Measurements from ENCODE around the gene CTSW.

Gene CTSW

GRCh38 chr11:65856689-65857499 lies 22.7 kb upstream of the CTSW start:
- peak; percentile 69 for DNase-seq

- DNase-seq, result peak; percentile 53
These were observed 22.2 kb upstream of the CTSW start for GRCh38 chr11:65857500-65857852.

- peak; percentile 97 for DNase-seq
These were observed 21.6 kb upstream of the CTSW start, which contains the start of gene CFL1 for GRCh38 chr11:65857853-65858680. CFL1 (minus strand) TSS chr11:65858180; CDS start chr11:65858099, 81 bp downstream.

- no peak for DNase-seq
These were observed 21.0 kb upstream of the CTSW start for GRCh38 chr11:65858681-65859087.

- peak; percentile 95 for DNase-seq
These were observed 20.4 kb upstream of the CTSW start for GRCh38 chr11:65859095-65859811.

- no peak for DNase-seq
These were observed 19.8 kb upstream of the CTSW start for GRCh38 chr11:65859812-65860277.

GRCh38 chr11:65860278-65861164 lies 19.1 kb upstream of the CTSW start, which contains the start of gene MUS81:
MUS81 (plus strand) TSS chr11:65860433; CDS start chr11:65860754, 321 bp downstream.
- peak; percentile 92 for DNase-seq

- DNase-seq, result no peak
These were observed 18.5 kb upstream of the CTSW start for GRCh38 chr11:65861165-65861505.

GRCh38 chr11:65861533-65862183 lies 18.0 kb upstream of the CTSW start:
- DNase-seq, result no peak

GRCh38 chr11:65862191-65862735 lies 17.4 kb upstream of the CTSW start:
- DNase-seq, result no peak

GRCh38 chr11:65862941-65863888 lies 16.4 kb upstream of the CTSW start:
- DNase-seq, result no peak

GRCh38 chr11:65863889-65864705 lies 15.5 kb upstream of the CTSW start:
- DNase-seq, result no peak

- no peak for DNase-seq
These were observed 14.7 kb upstream of the CTSW start for GRCh38 chr11:65864706-65865471.

- DNase-seq, result no peak
These were observed 14.0 kb upstream of the CTSW start for GRCh38 chr11:65865550-65866172.

GRCh38 chr11:65866509-65867283 lies 12.9 kb upstream of the CTSW start:
- no peak for DNase-seq

GRCh38 chr11:65867284-65868071 lies 12.2 kb upstream of the CTSW start:
- DNase-seq, result no peak

All from activated CD4-positive, alpha-beta T cell treated with anti-CD3 and anti-CD28 coated beads for 1 hour (primary cell).